Measurements from ENCODE around the gene SMARCA2. TPM values are rescaled to one million over a fixed set of nuclear protein-coding genes. Genes with fewer than 3 reads are reported as not detected.

SMARCA2 gene
- total and polyA plus RNA-seq, 2 experiments from 2014 or later: 19.9 to 43.0 TPM

DNA sequence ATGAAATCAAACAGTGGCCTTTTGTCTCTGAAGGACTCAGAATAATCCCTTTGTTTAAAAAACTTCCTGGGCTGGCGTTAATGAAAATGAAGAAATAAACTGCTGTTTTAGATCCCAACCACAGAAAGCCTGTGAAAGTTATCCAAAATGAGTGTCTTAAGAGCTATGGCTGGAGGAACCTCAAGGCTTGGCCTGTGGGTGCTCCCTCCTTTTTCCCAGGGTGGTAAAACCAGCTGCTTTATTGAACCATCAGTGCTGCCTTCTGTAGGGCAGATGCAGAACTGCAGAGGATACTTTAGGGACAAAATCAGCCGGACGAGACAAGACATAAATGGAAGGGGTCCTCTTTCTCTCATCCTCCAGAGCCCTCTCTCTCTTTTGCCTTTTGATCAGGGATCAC, 100.9 kb downstream of the SMARCA2 start:
- H3K27me3 ChIP-seq: no peaks in the 10 kb centered on the region
- no peaks in the 10 kb centered on the region for H3K36me3 ChIP-seq
- H3K4me3 ChIP-seq: no peak overlapping the region
- peak in 1 of 2 donors; percentile 15 for DNase-seq (ENCODE audit: low read depth in 1 of 2, low spot score in 1 of 2)
- H3K9me3 ChIP-seq (ENCODE audit: low read depth): no peaks in the 10 kb centered on the region
- no peaks in the 10 kb centered on the region for H3K4me1 ChIP-seq (ENCODE audit: low read depth)
- no peak overlapping the region for H3K27ac ChIP-seq
- TF ChIP-seq, protein P1, sequence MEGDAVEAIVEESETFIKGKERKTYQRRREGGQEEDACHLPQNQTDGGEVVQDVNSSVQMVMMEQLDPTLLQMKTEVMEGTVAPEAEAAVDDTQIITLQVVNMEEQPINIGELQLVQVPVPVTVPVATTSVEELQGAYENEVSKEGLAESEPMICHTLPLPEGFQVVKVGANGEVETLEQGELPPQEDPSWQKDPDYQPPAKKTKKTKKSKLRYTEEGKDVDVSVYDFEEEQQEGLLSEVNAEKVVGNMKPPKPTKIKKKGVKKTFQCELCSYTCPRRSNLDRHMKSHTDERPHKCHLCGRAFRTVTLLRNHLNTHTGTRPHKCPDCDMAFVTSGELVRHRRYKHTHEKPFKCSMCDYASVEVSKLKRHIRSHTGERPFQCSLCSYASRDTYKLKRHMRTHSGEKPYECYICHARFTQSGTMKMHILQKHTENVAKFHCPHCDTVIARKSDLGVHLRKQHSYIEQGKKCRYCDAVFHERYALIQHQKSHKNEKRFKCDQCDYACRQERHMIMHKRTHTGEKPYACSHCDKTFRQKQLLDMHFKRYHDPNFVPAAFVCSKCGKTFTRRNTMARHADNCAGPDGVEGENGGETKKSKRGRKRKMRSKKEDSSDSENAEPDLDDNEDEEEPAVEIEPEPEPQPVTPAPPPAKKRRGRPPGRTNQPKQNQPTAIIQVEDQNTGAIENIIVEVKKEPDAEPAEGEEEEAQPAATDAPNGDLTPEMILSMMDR (IDR thresholded peaks at IDR 0.05; ENCODE audit: low read depth, low read length): peak; percentile 49

DNA sequence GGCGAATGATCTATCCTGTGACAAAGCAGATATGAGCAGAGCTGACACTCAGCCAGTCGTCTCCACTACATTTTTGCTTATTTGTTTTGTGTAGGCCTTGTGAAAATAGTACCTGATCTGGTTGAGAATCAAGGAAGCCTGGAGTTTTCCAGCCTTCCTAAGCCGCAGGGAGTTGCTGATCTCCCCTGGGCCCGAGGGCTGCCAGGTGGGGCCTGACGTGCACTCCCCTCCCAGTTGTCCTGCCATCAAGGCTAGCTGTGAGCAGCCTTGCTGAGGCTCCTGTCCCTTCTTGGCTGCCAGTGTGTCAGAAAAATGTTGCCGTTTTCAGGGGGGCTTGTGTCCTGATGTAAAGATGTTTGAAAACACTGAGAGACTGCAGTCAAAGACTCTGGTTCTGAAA, 102.4 kb downstream of the SMARCA2 start:
- Histone ChIP-seq H3K27me3 (no peaks in the 10 kb centered on the region), H3K27ac (no peak overlapping the region), H3K36me3 (no peaks in the 10 kb centered on the region), H3K4me3 (no peak overlapping the region), H3K4me1 (ENCODE audit: low read depth) (no peaks in the 10 kb centered on the region), H3K9me3 (ENCODE audit: low read depth) (no peaks in the 10 kb centered on the region)
- TF ChIP-seq, protein P1 (IDR thresholded peaks at IDR 0.05; ENCODE audit: low read depth, low read length): no peak
- DNase-seq (ENCODE audit: low read depth in 1 of 2, low spot score in 1 of 2): no peak

DNA sequence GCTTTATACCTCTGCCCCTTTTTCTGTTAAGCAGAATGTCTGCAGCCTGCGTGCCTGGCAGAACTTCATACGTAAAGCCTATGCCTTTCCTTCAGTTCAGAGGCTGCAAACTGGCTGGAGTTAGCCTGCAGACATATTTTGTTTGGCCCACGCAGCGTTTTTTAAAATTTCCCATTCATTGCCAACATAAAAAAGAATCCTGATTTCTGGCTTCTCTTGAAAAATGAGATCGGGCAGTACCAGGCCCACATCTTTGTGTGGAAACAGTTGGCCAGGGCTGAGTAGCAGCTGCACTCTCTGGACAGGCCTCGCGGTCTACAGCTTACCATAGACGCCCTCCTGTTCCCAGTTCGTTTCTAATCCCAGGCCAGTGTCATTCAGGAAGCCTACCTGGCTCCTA, 104.4 kb downstream of the SMARCA2 start:
- no peaks in the 10 kb centered on the region for H3K36me3 ChIP-seq
- H3K27me3 ChIP-seq: no peaks in the 10 kb centered on the region
- no peak for DNase-seq (ENCODE audit: low read depth in 1 of 2, low spot score in 1 of 2)
- H3K27ac ChIP-seq: no peak overlapping the region
- H3K4me3 ChIP-seq: no peak overlapping the region
- no peaks in the 10 kb centered on the region for H3K9me3 ChIP-seq (ENCODE audit: low read depth)
- TF ChIP-seq, protein P1 (IDR thresholded peaks at IDR 0.05; ENCODE audit: low read depth, low read length): no peak
- no peaks in the 10 kb centered on the region for H3K4me1 ChIP-seq (ENCODE audit: low read depth)

DNA sequence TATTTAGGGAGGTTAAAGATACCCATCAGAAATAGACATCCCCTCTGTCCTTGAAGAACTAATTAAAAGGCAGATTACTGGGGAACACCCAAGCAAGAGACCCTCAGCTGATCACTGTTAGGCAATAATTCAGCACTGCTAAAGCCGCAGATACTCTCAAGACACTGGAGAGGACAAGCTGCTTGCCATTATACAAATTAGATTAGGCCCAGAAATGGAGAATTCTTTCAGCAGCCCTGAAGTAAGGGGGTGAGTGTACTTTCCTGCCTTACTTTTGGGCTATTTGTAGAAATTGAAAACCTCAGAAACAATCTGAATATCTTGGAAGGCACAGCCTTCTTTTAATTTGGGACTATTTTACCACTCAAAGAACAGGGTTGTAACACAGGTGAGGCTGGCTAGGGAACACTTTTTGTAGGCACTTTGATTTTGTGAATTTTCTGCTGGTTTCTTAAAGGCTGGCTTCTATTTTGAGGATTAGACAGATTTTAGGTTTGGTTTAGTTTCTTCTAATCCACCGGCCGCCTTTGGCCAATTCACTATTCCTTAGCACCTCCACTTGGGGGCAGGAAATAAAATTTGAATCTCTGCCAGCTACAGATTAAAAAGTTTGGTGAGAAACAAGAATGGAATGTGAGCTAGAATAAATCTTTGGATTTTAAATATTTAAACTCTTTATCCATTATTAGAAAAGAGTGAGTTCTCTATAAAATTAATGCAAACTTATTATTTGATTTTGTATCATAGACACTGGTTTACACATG, 106.0 kb downstream of the SMARCA2 start:
- TF ChIP-seq, protein P1 (IDR thresholded peaks at IDR 0.05; ENCODE audit: low read depth, low read length): peak; percentile 39
- Histone ChIP-seq H3K9me3 (ENCODE audit: low read depth) (no peaks in the 10 kb centered on the region), H3K27ac (no peak overlapping the region), H3K4me1 (ENCODE audit: low read depth) (no peaks in the 10 kb centered on the region), H3K27me3 (no peaks in the 10 kb centered on the region), H3K4me3 (no peak overlapping the region), H3K36me3 (no peaks in the 10 kb centered on the region)
- peak in 1 of 2 donors; percentile 71 for DNase-seq (ENCODE audit: low read depth in 1 of 2, low spot score in 1 of 2)

DNA sequence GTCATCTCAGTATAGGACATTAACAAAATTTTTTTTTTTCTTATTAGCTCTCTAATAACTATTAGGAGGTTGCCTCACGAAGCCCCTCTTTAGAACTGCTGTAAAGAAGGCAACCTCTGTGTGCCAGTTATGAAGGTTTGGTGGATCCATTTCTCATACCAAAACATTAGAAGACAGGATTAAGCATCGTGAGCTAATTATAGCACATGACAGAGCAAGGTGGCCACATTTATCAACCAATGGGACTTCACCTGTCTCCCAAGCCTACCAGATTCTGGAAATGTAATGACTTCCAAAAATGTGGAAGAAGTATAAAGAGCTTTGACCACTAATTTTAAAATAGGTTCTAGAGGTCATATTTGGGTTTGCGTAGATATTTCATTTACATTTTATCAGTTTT, 107.2 kb downstream of the SMARCA2 start:
- H3K4me1 ChIP-seq (ENCODE audit: low read depth): peaks cover 6% of the 10 kb centered on the region
- no peak overlapping the region for H3K27ac ChIP-seq
- TF ChIP-seq, protein P1 (IDR thresholded peaks at IDR 0.05; ENCODE audit: low read depth, low read length): no peak

More for the DNA sequence above, 107.2 kb downstream of the SMARCA2 start:
- Histone ChIP-seq H3K9me3 (ENCODE audit: low read depth) (no peaks in the 10 kb centered on the region), H3K36me3 (no peaks in the 10 kb centered on the region), H3K27me3 (no peaks in the 10 kb centered on the region), H3K4me3 (no peak overlapping the region)
- DNase-seq (ENCODE audit: low read depth in 1 of 2, low spot score in 1 of 2): no peak

Measured in cardiac muscle cell (in vitro differentiated cells and primary cell).